ENCODE data around the gene FAM184B.

FAM184B gene

DNA sequence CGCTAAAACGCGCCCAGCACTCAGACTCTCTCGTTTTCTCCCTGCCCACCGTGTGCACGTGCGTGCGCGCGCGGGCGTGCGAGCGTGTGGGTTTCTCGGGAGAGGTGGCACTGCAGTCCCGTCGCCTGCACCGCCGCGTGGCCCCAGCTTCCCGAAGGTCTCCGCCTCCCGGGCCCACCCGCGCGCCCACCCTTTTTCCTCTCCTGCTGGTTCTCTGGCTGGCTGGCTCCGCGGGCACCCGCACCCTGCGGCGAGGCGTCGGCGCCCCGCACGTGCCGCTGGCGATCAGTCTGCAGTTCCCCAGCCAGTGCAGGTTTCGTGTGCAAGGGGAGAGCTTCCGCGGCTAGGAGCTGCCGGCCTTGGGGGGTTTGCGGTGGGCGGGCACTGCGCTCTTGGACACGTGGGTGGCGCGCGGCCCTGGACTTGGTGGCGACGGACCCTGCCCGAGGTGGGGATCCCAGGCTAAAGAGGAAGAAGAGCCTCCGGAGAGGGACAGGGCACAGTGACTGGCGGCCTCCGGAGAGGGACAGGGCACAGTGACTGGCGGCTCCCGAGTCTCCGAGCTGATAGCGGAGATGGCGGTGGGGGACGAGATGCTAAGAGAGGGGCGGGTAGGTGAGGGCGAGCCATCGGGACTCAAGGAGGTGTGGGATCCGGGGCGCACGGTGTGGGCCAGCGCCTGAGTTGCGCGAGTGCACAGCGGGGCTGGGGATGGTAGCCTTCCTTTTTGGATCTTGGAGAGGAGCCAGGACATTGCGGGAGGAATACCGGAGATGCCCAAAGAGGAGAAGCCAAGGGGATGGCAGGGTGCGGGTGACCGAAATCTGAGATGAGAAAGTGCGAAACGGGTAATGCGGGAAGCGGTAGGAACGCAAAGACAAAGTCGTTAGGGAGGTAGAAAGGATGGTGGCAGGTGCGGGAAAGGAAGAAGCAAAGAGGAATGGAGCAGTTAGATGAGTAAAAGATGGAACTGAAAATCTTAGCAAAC is at the start of gene FAM184B:
Gene FAM184B (minus strand): TSS at position 322 of the 988 bp plus-strand sequence. CDS start 322 bp downstream, outside the sequence.
- no peak for DNase-seq (ENCODE audit: low read depth in 2 of 2)

- DNase-seq (ENCODE audit: low read depth in 2 of 2): no peak
These were observed 42.6 kb upstream of the FAM184B start for GRCh38 chr4:17823871-17824669.

GRCh38 chr4:17817027-17817426 is 35.6 kb upstream of the FAM184B start:
- no peak for DNase-seq (ENCODE audit: low read depth in 2 of 2)

- no peak for DNase-seq (ENCODE audit: low read depth in 2 of 2)
These were observed 34.7 kb upstream of the FAM184B start for GRCh38 chr4:17816142-17816541.

DNA sequence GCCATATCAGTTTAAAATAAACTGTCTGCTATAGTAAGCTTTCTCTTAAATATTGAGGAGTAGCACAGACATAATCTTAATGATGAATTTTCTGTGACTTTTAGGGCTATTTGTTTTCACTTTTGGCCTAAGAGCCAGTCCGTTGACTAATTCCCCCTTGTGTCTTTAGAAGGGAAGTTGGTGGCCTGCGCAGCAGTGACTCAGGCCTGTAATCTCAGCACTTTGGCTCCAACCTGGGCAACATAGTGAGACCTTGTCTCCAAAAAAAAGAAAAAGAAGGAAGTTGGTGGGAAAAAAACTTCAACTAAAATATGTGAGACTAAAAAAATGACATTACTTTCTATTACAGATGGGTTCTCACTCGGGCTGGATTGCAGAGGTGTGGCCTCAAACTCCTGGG is 32.7 kb upstream of the FAM184B start:
- DNase-seq (ENCODE audit: low read depth in 2 of 2): no peak

DNA sequence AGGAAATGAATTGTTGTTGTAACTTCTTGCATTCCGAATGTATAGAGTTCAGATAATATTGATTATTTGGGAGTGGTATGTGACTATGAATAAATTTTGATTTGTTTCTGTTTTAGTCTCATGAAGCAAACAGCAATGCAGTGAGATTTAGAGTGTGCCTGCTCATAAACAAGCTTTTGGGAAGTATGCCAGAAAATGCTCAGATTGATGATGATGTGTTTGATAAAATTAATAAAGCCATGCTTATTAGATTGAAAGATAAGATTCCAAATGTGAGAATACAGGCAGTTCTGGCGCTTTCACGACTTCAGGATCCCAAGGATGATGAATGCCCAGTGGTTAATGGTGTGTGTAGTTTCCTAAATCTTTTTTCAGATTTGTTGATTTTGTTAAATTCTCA is 31.4 kb upstream of the FAM184B start:
- no peak for DNase-seq (ENCODE audit: low read depth in 2 of 2)

DNA sequence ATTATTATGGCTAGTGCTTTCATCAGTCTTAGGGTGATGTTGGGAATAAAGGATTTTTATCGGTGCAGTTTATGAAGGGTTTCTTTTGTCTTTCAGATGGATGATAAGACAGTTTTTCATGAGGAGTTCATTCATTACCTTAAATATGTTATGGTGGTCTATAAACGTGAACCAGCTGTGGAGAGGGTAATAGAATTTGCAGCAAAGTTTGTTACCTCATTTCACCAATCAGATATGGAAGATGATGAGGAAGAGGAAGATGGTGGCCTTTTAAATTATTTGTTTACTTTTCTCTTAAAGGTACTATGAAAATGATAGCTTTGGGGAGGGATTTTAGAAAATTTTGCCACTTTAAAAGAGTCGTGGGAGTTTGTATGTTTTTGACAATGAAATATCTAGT is 30.7 kb upstream of the FAM184B start:
- no peak for DNase-seq (ENCODE audit: low read depth in 2 of 2)

DNA sequence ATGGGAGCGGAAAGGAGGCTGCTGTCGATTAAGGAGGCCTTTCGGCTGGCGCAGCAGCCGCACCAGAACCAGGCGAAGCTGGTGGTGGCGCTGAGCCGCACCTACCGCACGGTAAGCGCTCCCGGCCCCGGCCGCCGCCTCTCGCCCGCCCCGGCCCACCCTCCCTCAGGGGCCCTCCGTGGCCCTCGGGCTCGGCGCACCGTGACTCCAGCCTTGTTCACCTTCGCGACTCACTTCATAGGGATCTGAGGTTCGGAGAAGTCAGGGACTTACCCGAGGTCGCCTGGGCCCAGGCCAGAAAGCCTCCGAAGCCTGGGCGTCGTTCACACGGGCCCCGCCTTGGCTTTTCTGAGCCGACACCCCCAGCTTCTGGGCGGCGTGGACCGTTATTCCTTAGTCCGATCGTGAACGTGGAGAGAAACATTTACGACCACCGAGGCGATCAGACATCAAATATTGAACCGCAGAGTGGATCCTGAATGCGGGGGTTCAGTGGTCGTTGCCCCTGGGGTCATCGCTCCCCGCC is 29.7 kb upstream of the FAM184B start:
- no peak for DNase-seq (ENCODE audit: low read depth in 2 of 2)

DNA sequence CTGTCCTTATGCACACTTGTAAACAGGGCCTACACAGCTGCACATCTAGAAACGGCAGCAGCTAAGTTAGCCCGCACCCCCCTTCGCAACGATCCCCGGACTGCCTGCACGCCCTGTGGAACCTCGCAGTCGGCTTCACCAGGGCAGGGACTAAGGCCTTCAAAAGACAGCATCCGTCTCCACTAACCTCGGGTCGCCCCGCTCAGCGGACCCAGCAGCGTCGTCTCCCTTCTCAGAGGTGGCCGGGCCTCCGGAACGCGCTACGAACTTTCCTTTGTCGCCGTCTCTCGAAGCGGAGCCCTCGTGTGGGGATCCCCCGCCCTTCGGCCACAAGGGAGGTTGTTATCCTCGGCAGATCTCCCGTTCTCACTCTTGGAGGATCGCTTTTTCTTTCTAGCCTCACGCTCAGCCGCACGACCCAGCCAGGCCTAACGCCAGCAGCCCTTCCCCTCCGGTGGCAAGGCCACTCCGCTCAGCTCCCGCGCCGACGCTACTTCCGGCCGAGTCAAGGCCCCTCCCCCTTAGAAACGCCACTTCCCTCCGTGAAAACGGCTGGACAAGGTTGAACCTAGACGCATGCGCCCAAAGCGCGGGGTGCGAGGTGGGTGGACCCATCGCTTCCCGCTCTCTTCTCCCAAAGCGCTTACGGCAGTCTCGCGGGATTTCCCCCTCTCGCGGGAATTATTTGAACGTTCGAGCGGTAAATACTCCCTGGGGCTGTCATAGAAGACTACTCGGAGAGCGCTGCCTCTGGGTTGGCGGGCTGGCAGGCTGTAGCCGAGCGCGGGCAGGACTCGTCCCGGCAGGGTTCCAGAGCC is 29.0 kb upstream of the FAM184B start, which contains the start of the genes DCAF16 and NCAPG:
Gene DCAF16 (minus strand): TSS at position 498 of the 818 bp plus-strand sequence. CDS start 6,616 bp downstream, outside the sequence.
Gene NCAPG (plus strand): TSS at position 720 of the 818 bp plus-strand sequence. CDS start 99 bp downstream, outside the sequence.
- DNase-seq (ENCODE audit: low read depth in 2 of 2): peak; percentile 98 to 99

DNA sequence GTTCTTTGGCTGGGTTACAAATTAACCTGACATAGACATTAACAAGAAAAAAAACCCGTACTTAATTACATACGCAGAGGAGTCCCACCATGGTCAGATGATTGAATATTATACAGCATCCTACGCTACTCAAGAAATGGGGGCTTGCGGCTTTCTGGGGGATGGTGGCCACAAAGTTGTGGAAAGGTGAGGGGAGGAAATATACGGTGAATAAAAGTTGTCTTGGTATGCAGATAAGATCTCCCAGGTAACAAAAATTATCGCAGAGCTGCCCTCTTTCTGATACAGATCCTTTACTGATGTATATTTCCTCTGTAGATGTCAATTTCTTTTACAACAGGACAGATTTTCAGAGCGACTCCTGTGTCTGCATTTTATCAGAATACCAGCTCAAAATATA is 28.2 kb upstream of the FAM184B start:
- DNase-seq (ENCODE audit: low read depth in 2 of 2): no peak

DNA sequence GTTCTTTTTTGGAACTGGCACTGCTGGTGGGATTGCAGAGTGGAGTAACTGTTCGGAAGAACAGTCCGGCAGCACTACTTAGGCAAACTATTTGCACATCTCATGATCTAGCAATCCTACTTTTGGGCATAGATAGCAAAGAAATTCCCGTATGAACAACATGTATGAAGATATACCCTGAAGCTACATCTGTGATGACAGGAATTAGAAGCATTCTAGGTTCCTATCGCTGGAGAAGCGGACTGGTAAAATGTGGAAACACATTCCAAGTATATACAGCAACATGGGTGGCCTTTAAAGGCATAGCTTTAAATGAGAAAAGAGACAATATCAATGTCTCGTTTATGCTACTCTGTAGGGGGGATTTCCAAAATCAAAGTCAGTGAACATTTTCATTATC is 26.0 kb upstream of the FAM184B start:
- no peak for DNase-seq (ENCODE audit: low read depth in 2 of 2)

- no peak for DNase-seq (ENCODE audit: low read depth in 2 of 2)
These were observed 24.2 kb upstream of the FAM184B start for GRCh38 chr4:17805580-17806155.

DNA sequence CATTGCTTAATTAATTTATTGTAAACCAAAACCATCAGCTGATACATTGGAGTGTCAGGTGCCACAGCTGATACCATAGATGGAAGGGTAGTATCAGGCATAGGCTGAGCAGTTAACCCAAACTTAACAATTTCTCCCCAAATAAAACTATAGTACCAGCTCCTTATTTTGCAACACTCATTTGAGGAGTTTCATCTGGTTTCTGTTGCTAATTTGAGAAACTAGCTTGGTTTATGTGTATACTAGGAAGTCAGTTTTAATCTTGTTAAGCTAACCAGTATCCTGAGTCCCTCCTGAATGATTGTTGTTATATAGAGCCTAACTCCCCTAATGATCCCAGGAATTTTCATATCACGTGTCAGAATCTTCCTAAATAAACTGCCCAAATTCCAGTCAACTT is 16.4 kb upstream of the FAM184B start:
- no peak for DNase-seq (ENCODE audit: low read depth in 2 of 2)

- DNase-seq (ENCODE audit: low read depth in 2 of 2): no peak
These were observed 13.3 kb upstream of the FAM184B start for GRCh38 chr4:17794730-17795129.

DNA sequence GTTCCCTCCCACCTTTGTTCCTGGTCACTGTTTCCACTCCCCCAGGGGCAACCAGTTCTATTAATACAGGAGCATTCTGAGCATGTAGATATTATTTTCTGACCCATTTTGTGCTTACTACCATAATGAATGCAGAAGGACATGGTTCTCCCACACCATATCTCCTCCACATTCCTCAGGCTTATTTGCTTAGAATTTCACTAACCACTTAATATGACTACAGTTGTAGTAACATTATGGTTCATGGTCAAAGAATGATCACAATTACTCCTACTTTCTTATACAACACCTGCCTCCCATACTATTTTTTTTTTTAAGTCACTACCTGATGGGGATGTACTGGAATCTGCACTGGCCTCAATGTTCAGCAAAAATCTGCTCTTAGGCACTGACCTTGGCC is 7.5 kb upstream of the FAM184B start:
- DNase-seq (ENCODE audit: low read depth in 2 of 2): no peak

DNA sequence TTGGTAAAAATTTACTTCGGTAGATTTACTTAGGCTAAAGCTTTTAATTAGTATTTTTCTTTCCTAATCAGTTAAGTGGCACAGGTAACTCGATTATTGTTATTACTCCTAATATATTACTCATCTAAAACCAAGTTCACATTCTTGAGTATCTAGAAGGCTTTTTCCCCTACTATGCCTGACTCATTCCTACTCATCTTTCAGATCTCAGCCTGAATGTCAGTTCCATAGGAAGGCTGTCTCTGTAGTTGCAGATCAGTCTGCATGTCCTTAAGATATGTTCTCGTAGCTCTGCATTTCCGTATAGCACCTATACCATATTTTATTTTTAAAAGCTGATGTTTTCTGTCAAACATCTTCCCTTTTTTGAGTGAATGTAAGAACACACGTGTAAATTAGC is 5.9 kb upstream of the FAM184B start:
- no peak for DNase-seq (ENCODE audit: low read depth in 2 of 2)

- DNase-seq (ENCODE audit: low read depth in 2 of 2): no peak
These were observed 5.1 kb upstream of the FAM184B start for GRCh38 chr4:17786567-17786966.

DNA sequence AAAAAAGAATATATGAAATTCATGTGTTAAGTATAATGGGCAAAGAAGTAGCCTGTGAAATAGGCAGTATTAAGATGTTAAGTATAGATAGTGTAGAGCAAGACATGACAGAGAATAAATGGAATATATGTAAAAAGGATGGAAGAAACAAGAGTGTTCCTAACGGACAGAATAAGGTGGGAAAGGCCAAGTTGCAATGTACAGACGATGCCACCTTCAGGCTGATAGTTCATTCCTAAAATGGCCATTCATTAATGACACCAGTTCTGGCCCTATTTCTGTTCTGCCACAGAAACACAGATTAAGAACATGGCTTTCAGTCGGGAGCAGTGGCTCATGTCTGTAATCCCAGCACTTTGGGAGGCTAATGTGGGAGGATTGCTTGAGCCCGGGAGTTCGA is 4.4 kb upstream of the FAM184B start:
- no peak for DNase-seq (ENCODE audit: low read depth in 2 of 2)

- DNase-seq (ENCODE audit: low read depth in 2 of 2): no peak
These were observed 721 bp downstream of the FAM184B start for GRCh38 chr4:17780501-17781299.

DNA sequence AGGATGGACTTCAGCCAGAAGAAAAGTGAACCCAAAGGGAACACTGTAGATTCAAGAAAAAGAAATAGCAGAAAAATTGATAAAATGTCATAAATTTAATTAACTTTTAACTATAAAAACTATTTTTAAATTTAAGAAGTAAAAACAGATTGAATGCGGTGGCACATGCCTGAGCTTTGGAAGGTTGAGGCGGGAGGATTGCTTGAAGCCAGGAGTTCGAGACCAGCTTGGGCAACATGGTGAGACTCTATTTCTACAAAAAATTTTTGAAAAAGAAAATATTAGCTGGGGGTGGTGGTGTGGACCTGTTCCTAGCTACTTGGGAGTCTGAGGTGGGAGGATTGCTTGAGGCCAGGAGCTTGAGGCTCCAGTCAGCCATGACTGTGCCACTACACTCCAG is 3.0 kb downstream of the FAM184B start:
- DNase-seq (ENCODE audit: low read depth in 2 of 2): no peak

Measured in stimulated activated CD4-positive, alpha-beta T cell treated with anti-CD3 and anti-CD28 coated beads, Interleukin-4, amount 100 ng/mL, for 48 hours (primary cell).